Calu3 (cell line): ENCODE results near the gene UFD1. TPM values are rescaled to one million over a fixed set of nuclear protein-coding genes. Genes with fewer than 3 reads are reported as not detected.
A peak's percentile ranks its signal among the peaks of the same experiment; 100 is the strongest.

Source experiments
- BruUV-seq: library from RNA; stranded (reverse); fragments of 400-500 nt; replicated peaks from 2 replicates; lab custom pipeline; 2021; lab: Mats Ljungman, UMichigan
- CTCF ChIA-PET: fragments of 300-600 bp; sonication (Branson Sonifier 250); formaldehyde crosslinking; loops from one replicate; lab custom pipeline; 2022; ENCODE audit warnings: antibody characterized with exemption; lab: Charles Lee
- DNase-seq: peaks from one replicate; pipeline ENCODE4 v3.0.0; 2022
- H3K27ac Mint-ChIP-seq: one replicate; pipeline ENCODE4 v1.8.0; 2022; ENCODE audit warnings: mixed read lengths; ENCODE audit not compliant: unreplicated experiment
- H3K27me3 Mint-ChIP-seq: one replicate; pipeline ENCODE4 v1.8.0; 2022; ENCODE audit warnings: mixed read lengths; ENCODE audit not compliant: unreplicated experiment
- H3K36me3 Mint-ChIP-seq: one replicate; pipeline ENCODE4 v1.8.0; 2022; ENCODE audit warnings: mild to moderate bottlenecking, moderate library complexity, mixed read lengths; ENCODE audit not compliant: insufficient read depth, unreplicated experiment
- H3K4me1 Mint-ChIP-seq: one replicate; pipeline ENCODE4 v1.8.0; 2022; ENCODE audit warnings: mild to moderate bottlenecking, low read depth, mixed read lengths; ENCODE audit not compliant: unreplicated experiment
- H3K4me3 Mint-ChIP-seq: one replicate; pipeline ENCODE4 v1.8.0; 2022; ENCODE audit warnings: mild to moderate bottlenecking, low read depth, moderate library complexity, mixed read lengths; ENCODE audit not compliant: unreplicated experiment
- H3K9me3 Mint-ChIP-seq: one replicate; pipeline ENCODE4 v1.8.0; 2022; ENCODE audit warnings: low read depth, mixed read lengths; ENCODE audit not compliant: unreplicated experiment
- CTCF ChIP-seq: fragments of 200-600 bp; IDR thresholded peaks from one replicate; pipeline ENCODE4 v1.8.0; 2022; ENCODE audit warnings: antibody characterized with exemption; ENCODE audit not compliant: unreplicated experiment
- intact Hi-C: fragments of 100-400 bp; cut with micrococcal nuclease; formaldehyde crosslinking; loops from one replicate; pipeline ENCODE4 v1.10.0; 2022; ENCODE audit not compliant: unreplicated experiment
- total RNA-seq: library from RNA; stranded (reverse); gene quantifications from 2 replicates; pipeline ENCODE4 v1.2.3, GENCODE V29; 2022

The UFD1 gene
- total RNA-seq, 1 experiment from 2014 or later, result 95.7 TPM

GRCh38 chr22:19526076-19526701 lies 47.2 kb upstream of the UFD1 start:
- CTCF ChIA-PET, result interaction anchor here (0.6 kb wide), 1 partner anchor 230 kb away, joined by 4 read pairs; no protein-coding TSS in a partner anchor
- intact Hi-C loops, result no loop called here
- DNase-seq, result no peak
- Mint-ChIP-seq H3K36me3 (peaks cover 8% of the 10 kb centered on the region), H3K27ac (no peak overlapping the region), H3K4me1 (no peaks in the 10 kb centered on the region), H3K4me3 (no peak overlapping the region), H3K9me3 (no peaks in the 10 kb centered on the region), H3K27me3 (peaks cover 57% of the 10 kb centered on the region)
- BruUV-seq, result no TSS peak
- TF ChIP-seq CTCF, result no peak

GRCh38 chr22:19525666-19526065 lies 46.7 kb upstream of the UFD1 start:
- intact Hi-C loops, result no loop called here
- peaks cover 8% of the 10 kb centered on the region for H3K36me3 Mint-ChIP-seq
- peaks cover 52% of the 10 kb centered on the region for H3K27me3 Mint-ChIP-seq
- CTCF ChIA-PET, result no interaction called here
- BruUV-seq, result no TSS peak
- no peak for DNase-seq
- no peak overlapping the region for H3K27ac Mint-ChIP-seq
- no peaks in the 10 kb centered on the region for H3K9me3 Mint-ChIP-seq
- no peaks in the 10 kb centered on the region for H3K4me1 Mint-ChIP-seq
- TF ChIP-seq CTCF, result no peak
- no peak overlapping the region for H3K4me3 Mint-ChIP-seq

DNA sequence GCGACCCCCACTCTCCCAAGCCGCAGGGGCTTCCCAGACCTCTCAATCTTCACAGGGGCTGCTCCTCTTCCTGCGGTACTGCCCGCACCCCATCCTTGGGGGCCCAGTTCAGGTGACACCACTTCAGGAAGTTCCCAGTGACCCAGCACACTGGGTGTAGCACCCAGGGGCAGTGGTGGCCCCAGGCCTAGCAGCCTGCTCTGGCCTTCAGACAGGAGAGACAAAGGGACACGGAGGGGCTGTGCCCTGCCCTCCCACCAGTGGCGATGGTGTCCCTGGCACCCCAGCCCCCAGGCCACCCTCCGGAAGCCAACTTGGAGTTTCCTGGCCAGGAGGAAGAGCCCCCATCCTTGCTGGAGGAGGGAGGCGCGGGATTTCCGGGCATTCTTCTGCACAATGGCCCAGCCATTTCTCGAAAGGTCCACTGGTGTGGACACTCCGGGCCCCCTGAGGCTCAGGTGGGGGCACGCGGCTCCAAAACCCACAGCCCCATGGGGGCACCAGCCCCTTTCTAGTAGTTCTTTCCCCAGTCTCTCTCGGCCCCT lies 46.2 kb upstream of the UFD1 start:
- intact Hi-C loops, result no loop called here
- Mint-ChIP-seq H3K27ac (no peak overlapping the region), H3K4me3 (no peak overlapping the region), H3K9me3 (no peaks in the 10 kb centered on the region), H3K4me1 (no peaks in the 10 kb centered on the region), H3K36me3 (peaks cover 8% of the 10 kb centered on the region), H3K27me3 (peaks cover 47% of the 10 kb centered on the region)
- no TSS peak for BruUV-seq
- no peak for TF ChIP-seq CTCF
- CTCF ChIA-PET, result no interaction called here
- no peak for DNase-seq

DNA sequence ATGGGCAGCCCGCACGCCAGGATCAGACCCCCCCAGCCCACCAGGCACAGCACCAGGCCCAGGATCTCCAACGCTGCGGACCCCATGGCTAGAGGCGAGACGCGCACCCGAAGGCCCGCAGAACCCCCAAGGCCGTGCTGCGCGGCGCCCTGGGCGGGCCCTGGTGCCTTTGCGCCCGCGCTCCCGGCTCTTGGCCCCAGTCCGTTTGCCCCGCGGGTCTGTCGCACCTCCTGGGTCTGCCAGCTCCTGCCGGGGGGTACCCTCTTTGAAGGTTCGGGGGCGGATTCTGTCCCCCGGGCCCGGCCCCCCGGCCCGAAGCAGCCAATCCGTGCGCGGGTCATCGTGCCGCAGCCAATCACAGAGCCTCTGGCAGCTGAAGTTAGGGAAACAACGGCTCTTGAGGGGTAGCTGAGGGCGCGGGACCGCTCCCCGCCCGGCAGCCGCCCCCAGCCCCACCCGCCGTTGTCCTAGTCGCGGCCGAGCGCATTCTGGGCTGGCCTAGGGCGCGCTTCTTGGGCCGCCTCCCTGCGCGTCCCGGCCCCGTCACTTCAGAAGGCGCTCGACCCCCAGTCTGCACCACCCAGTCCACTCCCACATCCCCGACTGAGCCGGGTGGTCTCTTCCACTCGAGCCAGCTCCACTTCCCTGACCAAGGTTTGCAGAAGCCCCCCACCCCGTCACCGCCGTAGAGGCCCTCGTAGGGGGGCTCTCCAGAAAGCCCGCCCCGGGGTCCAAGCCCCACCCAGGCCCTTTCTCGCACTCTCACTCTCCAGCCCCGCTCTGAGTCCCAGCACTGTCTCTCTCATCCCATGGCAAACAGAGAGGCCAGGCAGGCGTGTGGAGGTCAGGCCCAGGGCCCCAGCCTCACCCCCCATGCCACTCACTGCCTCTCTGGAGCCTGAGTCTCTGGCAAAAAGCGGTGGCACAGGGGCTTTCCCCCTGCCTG lies 45.5 kb upstream of the UFD1 start, which contains the start of gene CLDN5:
TSS of gene CLDN5 (minus strand) at position 241 of the 946 bp plus-strand sequence. CDS start at position 86, 155 bp downstream.
- Mint-ChIP-seq H3K27me3 (peaks cover 45% of the 10 kb centered on the region), H3K4me3 (peak within 1 kb of the TSS; percentile 17), H3K36me3 (peaks cover 8% of the 10 kb centered on the region), H3K9me3 (no peaks in the 10 kb centered on the region), H3K27ac (no peak within 1 kb of the TSS), H3K4me1 (no peaks in the 10 kb centered on the region)
- CTCF ChIA-PET, result no interaction called here
- no TSS peak for BruUV-seq
- no peak for DNase-seq
- TF ChIP-seq CTCF, result no peak
- intact Hi-C loops, result no loop called here
